GM12892 (cell line): ENCODE data around the gene KIF19.

Experiments
- POLR2A ChIP-seq: IDR thresholded peaks from 2 replicates; pipeline ENCODE4 v1.6.1; 2011; ENCODE audit warnings: low read depth, low read length, control low read depth
- POLR2AphosphoS5 ChIP-seq: IDR thresholded peaks from 2 replicates; pipeline ENCODE4 v1.6.1; 2011; ENCODE audit warnings: low read depth, low read length, control low read depth
- TAF1 ChIP-seq: IDR thresholded peaks from 2 replicates; pipeline ENCODE4 v1.6.1; 2011; ENCODE audit warnings: low read depth, mild to moderate bottlenecking, control low read depth, low read length, borderline replicate concordance

DNA sequence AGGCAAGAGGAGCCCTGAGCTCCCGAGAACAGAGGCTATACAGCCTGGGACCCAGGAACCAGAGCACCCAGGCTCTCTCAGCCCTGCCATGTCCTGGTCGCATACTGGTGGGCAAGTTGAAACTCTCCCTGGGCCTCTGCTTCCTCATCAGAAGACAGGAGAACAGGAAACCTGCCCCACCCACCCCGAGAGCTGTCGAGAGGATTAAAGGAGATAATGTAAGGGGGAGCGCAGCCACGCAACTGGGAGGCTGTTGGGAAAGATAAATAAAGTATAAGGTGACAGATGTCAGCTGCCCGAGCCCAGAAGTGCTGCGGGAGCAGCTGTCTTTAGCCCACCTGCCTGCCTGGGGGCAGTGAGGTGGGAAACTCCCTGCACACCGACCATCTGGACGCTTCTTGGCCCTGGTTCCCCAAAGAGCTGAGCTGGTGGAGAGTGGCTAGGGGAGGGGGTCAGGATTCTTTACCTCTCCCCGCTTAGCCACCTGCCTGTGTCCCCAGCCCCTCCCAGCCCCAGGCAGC lies 6.8 kb downstream of the KIF19 start:
- TF ChIP-seq POLR2AphosphoS5 (no peak), TAF1 (no peak), POLR2A (no peak)
